Endothelial cell of umbilical vein (primary cell): ENCODE data around the gene PIK3R4. TPM values are rescaled to one million over a fixed set of nuclear protein-coding genes. Genes with fewer than 3 reads are reported as not detected.

Experiments used
- BruUV-seq: library from RNA; stranded (reverse); fragments of 400-500 nt; replicated peaks from 2 replicates; lab custom pipeline; 2021; lab: Mats Ljungman, UMichigan
- CTCF ChIA-PET: fragments of 300-600, 350-600 bp; sonication (Branson Sonifier 250); formaldehyde crosslinking; loops from one replicate; lab custom pipeline; 2021; ENCODE audit warnings: antibody characterized with exemption, inconsistent platforms; lab: Charles Lee
- POLR2A ChIA-PET: fragments of 300-600, 350-600 bp; sonication (Branson Sonifier 250); formaldehyde crosslinking; loops from one replicate; lab custom pipeline; 2021; ENCODE audit warnings: antibody characterized with exemption, inconsistent platforms; lab: Charles Lee
- DNase-seq: peaks from one replicate; pipeline ENCODE4 v3.0.0-alpha.2; 2011; ENCODE audit warnings: low read depth, low spot score
- FAIRE-seq: peaks from 2 replicates; lab custom pipeline; 2011; peaks lifted over from hg19 to GRCh38; lab: Jason Lieb, UNC
- H2AFZ ChIP-seq: 2 replicates; pipeline ENCODE4 v1.6.0; 2012; ENCODE audit warnings: low read depth, low read length, control low read depth, inconsistent platforms
- H3K27ac ChIP-seq: 2 replicates; pipeline ENCODE4 v1.5.1; 2011; ENCODE audit warnings: low read depth, mild to moderate bottlenecking, control low read depth, low read length, moderate library complexity; ENCODE audit not compliant: insufficient read depth
- H3K27me3 ChIP-seq, 2 experiments: 2 replicates each; pipeline versions ENCODE4 v1.6.0 to v1.6.1; 2011; ENCODE audit warnings: low read length in 2 of 2, mixed read lengths in 1 of 2; ENCODE audit not compliant: control insufficient read depth in 2 of 2, insufficient read depth in 2 of 2
- H3K36me3 ChIP-seq, 2 experiments: 2 replicates in 1 of 2; 3 replicates in 1 of 2; pipeline ENCODE4 v1.5.1; 2011; ENCODE audit warnings: low read length in 2 of 2, mild to moderate bottlenecking in 1 of 2, moderate library complexity in 1 of 2; ENCODE audit not compliant: control insufficient read depth in 2 of 2, insufficient read depth in 2 of 2; ENCODE audit errors: extremely low read depth in 1 of 2
- H3K4me1 ChIP-seq: 3 replicates; pipeline ENCODE4 v1.5.1; 2011; ENCODE audit warnings: mild to moderate bottlenecking, low read length; ENCODE audit not compliant: control insufficient read depth, insufficient read depth; ENCODE audit errors: extremely low read depth
- H3K4me2 ChIP-seq: 2 replicates; pipeline ENCODE4 v1.6.1; 2011; ENCODE audit warnings: low read length, control low read depth, mixed read lengths; ENCODE audit not compliant: insufficient read depth
- H3K4me3 ChIP-seq, 3 experiments: fragments of 200-600 bp in 1 of 3; sonication (generic), shearing (Covaris generic) in 1 of 3; replicated peaks in 1 of 3; 2 replicates each; pipeline ENCODE4 v1.5.1; 2011 to 2016; ENCODE audit warnings: control low read depth in 3 of 3, low read length in 3 of 3, mild to moderate bottlenecking in 2 of 3, inconsistent platforms in 1 of 3, low read depth in 1 of 3, moderate library complexity in 1 of 3; ENCODE audit not compliant: insufficient read depth in 1 of 3
- H3K79me2 ChIP-seq: 2 replicates; pipeline ENCODE4 v1.6.0; 2012; ENCODE audit warnings: low read length, inconsistent platforms; ENCODE audit not compliant: control insufficient read depth, insufficient read depth
- H3K9ac ChIP-seq: replicated peaks from 2 replicates; pipeline ENCODE3; 2011; ENCODE audit warnings: low read length, control low read depth; ENCODE audit not compliant: insufficient read depth; ENCODE audit errors: extremely low read depth
- H3K9me1 ChIP-seq: replicated peaks from 3 replicates; pipeline ENCODE4 v1.6.0; 2011; ENCODE audit warnings: mild to moderate bottlenecking, low read length; ENCODE audit not compliant: control insufficient read depth, insufficient read depth; ENCODE audit errors: extremely low read depth
- H3K9me3 ChIP-seq: replicated peaks from 2 replicates; pipeline ENCODE4 v1.5.1; 2012; ENCODE audit warnings: low read length, inconsistent platforms; ENCODE audit not compliant: control insufficient read depth, insufficient read depth
- H4K20me1 ChIP-seq: replicated peaks from 2 replicates; pipeline ENCODE3; 2011; ENCODE audit warnings: mild to moderate bottlenecking, low read length; ENCODE audit not compliant: control insufficient read depth, insufficient read depth; ENCODE audit errors: extremely low read depth
- CTCF ChIP-seq, 2 donors: IDR thresholded peaks; 1 replicate in 1 of 2; 2 replicates in 1 of 2; pipeline ENCODE4 v1.5.1; 2011; ENCODE audit warnings: low read length in 2 of 2, mild to moderate bottlenecking in 2 of 2, moderate library complexity in 2 of 2, control low read depth in 1 of 2, inconsistent platforms in 1 of 2, low read depth in 1 of 2; ENCODE audit not compliant: insufficient read depth in 1 of 2; ENCODE audit errors: extremely low read depth in 1 of 2
- FOS ChIP-seq: IDR thresholded peaks from 2 replicates; pipeline ENCODE4 v1.6.1; 2011; ENCODE audit warnings: mild to moderate bottlenecking, low read length, moderate library complexity, borderline replicate concordance; ENCODE audit not compliant: insufficient read depth
- JUN ChIP-seq: IDR thresholded peaks from 2 replicates; pipeline ENCODE4 v1.6.1; 2011; ENCODE audit warnings: borderline replicate concordance, low read depth; ENCODE audit not compliant: insufficient read length, insufficient read depth
- MAX ChIP-seq: IDR thresholded peaks from 2 replicates; pipeline ENCODE4 v1.6.1; 2011; ENCODE audit not compliant: insufficient read depth, insufficient read length
- MYC ChIP-seq: IDR thresholded peaks from one replicate; pipeline ENCODE4 v1.6.1; 2011; ENCODE audit warnings: mild to moderate bottlenecking, low read depth, low read length
- dilution Hi-C: fragments of 300-500 bp; cut with MboI; formaldehyde crosslinking; loops from one replicate; pipeline ENCODE4 v1.15.0; 2019; ENCODE audit warnings: low sequenced_read_pairs; ENCODE audit not compliant: extremely low pct_ligation_motif_present
- intact Hi-C: fragments of 100-400 bp; cut with micrococcal nuclease; formaldehyde crosslinking; loops from one replicate; pipeline ENCODE4 v1.10.0; 2022
- polyA plus RNA-seq, 4 experiments: library from polyadenylated mRNA; depleted of rRNA in 3 of 4; stranded (reverse) in 3 of 4; unstranded in 1 of 4; fragments of >200 nt; gene quantifications; 2 replicates each; pipeline versions ENCODE4 v1.2.1 to v1.2.3, GENCODE V29; 2011 to 2012; ENCODE audit warnings: missing spikeins in 1 of 4
- total RNA-seq: library from RNA; stranded (reverse); gene quantifications from 2 replicates; pipeline ENCODE4 v1.2.3, GENCODE V29; 2021

The PIK3R4 gene
- total and polyA plus RNA-seq, 2 donors (not counting 3 experiments of a cell fraction or from before 2014, with no cell fraction given), result 23.0 to 43.1 TPM

GRCh38 chr3:130671545-130672312, 74.9 kb downstream of the PIK3R4 start:
- Histone ChIP-seq H2AFZ (no peak overlapping the region), H4K20me1 (no peaks in the 10 kb centered on the region), H3K9me1 (no peaks in the 10 kb centered on the region), H3K27ac (no peak overlapping the region), H3K4me1 (no peaks in the 10 kb centered on the region), H3K36me3 (peaks cover 0 to 5% of the 10 kb centered on the region in 2 experiments), H3K4me2 (no peak overlapping the region), H3K79me2 (no peaks in the 10 kb centered on the region), H3K4me3 (no peak overlapping the region), H3K9ac (no peak overlapping the region), H3K9me3 (no peaks in the 10 kb centered on the region), H3K27me3 (no peaks in the 10 kb centered on the region)
- dilution Hi-C loops (no loop called here), intact Hi-C loops (no loop called here)
- no TSS peak for BruUV-seq
- TF ChIP-seq MYC (no peak), MAX (no peak), FOS (peak; percentile 6), JUN (peak; percentile 39), CTCF (IDR thresholded peaks at IDR 0.05; ENCODE audit: extremely low read depth in 1 of 2, insufficient read depth in 1 of 2, low read depth in 1 of 2, low read length in 2 of 2) (no peak)
- no peak for DNase-seq
- POLR2A ChIA-PET, result no interaction called here
- CTCF ChIA-PET, result interaction anchor here (0.6 to 1.1 kb wide), 2 partner anchors 12 to 16 kb away, joined by 3 read pairs; no protein-coding TSS in a partner anchor
- no peak for FAIRE-seq
